Ishikawa (cell line): ENCODE measurements around the gene PFKP.

Source experiments
- CEBPB ChIP-seq: IDR thresholded peaks from 2 replicates; pipeline ENCODE4 v1.6.1; 2012
- CREB1 ChIP-seq: IDR thresholded peaks from 2 replicates; pipeline ENCODE4 v1.6.1; 2012; ENCODE audit warnings: low read depth
- EGR1 ChIP-seq: IDR thresholded peaks from 2 replicates; pipeline ENCODE4 v1.6.1; 2012
- EP300 ChIP-seq: IDR thresholded peaks from 2 replicates; pipeline ENCODE4 v1.6.1; 2012; ENCODE audit warnings: borderline replicate concordance
- FOXM1 ChIP-seq: IDR thresholded peaks from 2 replicates; pipeline ENCODE4 v1.6.1; 2012; ENCODE audit warnings: low read depth, borderline replicate concordance
- NFIC ChIP-seq: IDR thresholded peaks from 2 replicates; pipeline ENCODE4 v1.6.1; 2012
- RAD21 ChIP-seq: IDR thresholded peaks from 2 replicates; pipeline ENCODE4 v1.6.1; 2012; ENCODE audit warnings: low read depth
- TAF1 ChIP-seq: IDR thresholded peaks from 2 replicates; pipeline ENCODE4 v1.6.1; 2012; ENCODE audit warnings: low read depth, mild to moderate bottlenecking
- TCF12 ChIP-seq: IDR thresholded peaks from 2 replicates; pipeline ENCODE4 v1.6.1; 2012; ENCODE audit warnings: low read depth
- TEAD4 ChIP-seq: IDR thresholded peaks from 2 replicates; pipeline ENCODE4 v1.6.1; 2012
- YY1 ChIP-seq: IDR thresholded peaks from 2 replicates; pipeline ENCODE4 v1.6.1; 2012; ENCODE audit warnings: low read depth
- ZBTB7A ChIP-seq: IDR thresholded peaks from 2 replicates; pipeline ENCODE4 v1.6.1; 2012; ENCODE audit warnings: low read depth
- TF ChIP-seq, protein P1 (sequence below): IDR thresholded peaks from 2 replicates; pipeline ENCODE4 v1.6.1; 2012
- TF ChIP-seq, protein P2 (sequence below): IDR thresholded peaks from 2 replicates; pipeline ENCODE4 v1.6.1; 2012; ENCODE audit warnings: low read depth, mild to moderate bottlenecking
- TF ChIP-seq, protein P3 (sequence below): IDR thresholded peaks from 2 replicates; pipeline ENCODE4 v1.6.1; 2012

PFKP gene

DNA sequence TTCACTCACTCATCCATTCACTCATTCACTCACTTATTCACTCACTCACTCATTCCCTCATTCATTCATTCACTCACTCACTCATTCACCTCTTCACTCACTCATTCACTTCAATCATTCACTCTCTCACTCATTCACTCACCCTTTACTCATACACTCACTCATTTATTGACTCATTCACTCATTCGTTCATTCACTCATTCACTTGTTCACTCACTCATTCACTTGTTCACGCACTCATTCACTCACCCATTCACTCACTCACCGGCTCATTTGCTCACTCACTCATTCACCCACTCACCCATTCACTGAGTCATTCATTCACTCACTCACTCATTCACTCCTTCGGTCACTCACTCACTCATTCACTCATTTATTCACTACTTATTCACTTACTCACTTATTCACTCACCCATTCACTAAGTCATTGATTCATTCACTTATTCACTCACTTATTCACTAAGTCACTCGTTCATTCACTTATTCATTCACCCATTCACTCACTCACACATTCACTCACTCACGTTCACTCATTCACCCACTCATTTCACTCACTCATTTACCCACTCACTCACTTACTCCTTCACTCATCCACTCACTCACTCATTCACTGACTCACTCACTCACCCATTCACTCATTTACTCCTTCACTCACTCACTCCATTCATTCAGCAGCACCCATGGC is 4.7 kb upstream of the PFKP start:
- TF ChIP-seq CREB1 (no peak), TCF12 (no peak), RAD21 (no peak), YY1 (no peak), EGR1 (no peak)
- TF ChIP-seq, protein P1, sequence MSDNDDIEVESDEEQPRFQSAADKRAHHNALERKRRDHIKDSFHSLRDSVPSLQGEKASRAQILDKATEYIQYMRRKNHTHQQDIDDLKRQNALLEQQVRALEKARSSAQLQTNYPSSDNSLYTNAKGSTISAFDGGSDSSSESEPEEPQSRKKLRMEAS = no peak

DNA sequence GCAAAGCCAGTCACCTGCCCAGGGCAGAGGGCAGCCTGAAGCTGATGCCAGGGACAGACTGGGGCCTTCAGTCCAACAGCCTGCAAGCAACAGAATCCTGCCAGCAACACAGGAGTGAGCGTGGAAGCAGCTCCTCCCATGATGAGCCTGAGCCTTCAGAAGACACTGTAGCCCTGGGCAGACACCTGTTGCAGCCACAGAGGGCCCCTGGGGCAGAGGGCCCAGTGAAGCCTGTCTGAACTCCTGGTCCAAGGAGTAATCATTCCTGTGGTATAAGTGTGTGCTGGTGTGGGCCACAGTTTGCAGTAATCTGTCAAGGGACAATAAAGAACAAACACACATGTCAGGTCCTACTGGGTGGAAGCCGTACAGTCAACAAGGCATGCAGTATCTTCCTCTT is 2.9 kb upstream of the PFKP start:
- TF ChIP-seq TCF12 = no peak
- TF ChIP-seq TEAD4 = no peak
- no peak for TF ChIP-seq NFIC
- TF ChIP-seq CEBPB = no peak
- no peak for TF ChIP-seq ZBTB7A
- TF ChIP-seq, protein P1 = no peak
- no peak for TF ChIP-seq FOXM1
- no peak for TF ChIP-seq CREB1
- TF ChIP-seq EGR1 = no peak
- TF ChIP-seq EP300 = no peak
- TF ChIP-seq, protein P2, sequence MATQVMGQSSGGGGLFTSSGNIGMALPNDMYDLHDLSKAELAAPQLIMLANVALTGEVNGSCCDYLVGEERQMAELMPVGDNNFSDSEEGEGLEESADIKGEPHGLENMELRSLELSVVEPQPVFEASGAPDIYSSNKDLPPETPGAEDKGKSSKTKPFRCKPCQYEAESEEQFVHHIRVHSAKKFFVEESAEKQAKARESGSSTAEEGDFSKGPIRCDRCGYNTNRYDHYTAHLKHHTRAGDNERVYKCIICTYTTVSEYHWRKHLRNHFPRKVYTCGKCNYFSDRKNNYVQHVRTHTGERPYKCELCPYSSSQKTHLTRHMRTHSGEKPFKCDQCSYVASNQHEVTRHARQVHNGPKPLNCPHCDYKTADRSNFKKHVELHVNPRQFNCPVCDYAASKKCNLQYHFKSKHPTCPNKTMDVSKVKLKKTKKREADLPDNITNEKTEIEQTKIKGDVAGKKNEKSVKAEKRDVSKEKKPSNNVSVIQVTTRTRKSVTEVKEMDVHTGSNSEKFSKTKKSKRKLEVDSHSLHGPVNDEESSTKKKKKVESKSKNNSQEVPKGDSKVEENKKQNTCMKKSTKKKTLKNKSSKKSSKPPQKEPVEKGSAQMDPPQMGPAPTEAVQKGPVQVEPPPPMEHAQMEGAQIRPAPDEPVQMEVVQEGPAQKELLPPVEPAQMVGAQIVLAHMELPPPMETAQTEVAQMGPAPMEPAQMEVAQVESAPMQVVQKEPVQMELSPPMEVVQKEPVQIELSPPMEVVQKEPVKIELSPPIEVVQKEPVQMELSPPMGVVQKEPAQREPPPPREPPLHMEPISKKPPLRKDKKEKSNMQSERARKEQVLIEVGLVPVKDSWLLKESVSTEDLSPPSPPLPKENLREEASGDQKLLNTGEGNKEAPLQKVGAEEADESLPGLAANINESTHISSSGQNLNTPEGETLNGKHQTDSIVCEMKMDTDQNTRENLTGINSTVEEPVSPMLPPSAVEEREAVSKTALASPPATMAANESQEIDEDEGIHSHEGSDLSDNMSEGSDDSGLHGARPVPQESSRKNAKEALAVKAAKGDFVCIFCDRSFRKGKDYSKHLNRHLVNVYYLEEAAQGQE = no peak
- TF ChIP-seq, protein P3, sequence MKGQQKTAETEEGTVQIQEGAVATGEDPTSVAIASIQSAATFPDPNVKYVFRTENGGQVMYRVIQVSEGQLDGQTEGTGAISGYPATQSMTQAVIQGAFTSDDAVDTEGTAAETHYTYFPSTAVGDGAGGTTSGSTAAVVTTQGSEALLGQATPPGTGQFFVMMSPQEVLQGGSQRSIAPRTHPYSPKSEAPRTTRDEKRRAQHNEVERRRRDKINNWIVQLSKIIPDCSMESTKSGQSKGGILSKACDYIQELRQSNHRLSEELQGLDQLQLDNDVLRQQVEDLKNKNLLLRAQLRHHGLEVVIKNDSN = no peak
- TF ChIP-seq RAD21 = no peak
- TF ChIP-seq YY1 = no peak
- TF ChIP-seq TAF1 = no peak

DNA sequence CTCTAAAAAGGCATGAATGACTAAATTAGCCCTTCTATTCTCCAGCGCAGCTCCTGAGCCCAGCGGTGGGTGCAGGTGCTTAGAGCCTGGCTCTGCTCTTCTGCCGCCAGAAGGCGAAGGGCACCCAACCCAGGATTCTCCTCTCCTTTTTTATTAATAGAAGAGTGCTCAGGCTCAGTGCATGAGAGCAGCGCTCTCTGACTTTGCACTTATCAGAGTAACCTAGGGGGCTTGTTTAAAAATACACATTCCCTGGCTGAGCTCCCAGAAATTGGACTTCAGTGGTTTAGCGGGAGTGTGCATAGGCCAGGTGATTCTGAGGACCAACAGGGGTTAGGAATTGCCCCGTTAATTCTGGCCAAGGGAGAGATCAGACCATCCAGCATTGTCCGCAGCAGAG is 1.7 kb upstream of the PFKP start:
- TF ChIP-seq TEAD4 (no peak), EGR1 (no peak), ZBTB7A (no peak), YY1 (no peak), FOXM1 (no peak)
- TF ChIP-seq, protein P2 = no peak

DNA sequence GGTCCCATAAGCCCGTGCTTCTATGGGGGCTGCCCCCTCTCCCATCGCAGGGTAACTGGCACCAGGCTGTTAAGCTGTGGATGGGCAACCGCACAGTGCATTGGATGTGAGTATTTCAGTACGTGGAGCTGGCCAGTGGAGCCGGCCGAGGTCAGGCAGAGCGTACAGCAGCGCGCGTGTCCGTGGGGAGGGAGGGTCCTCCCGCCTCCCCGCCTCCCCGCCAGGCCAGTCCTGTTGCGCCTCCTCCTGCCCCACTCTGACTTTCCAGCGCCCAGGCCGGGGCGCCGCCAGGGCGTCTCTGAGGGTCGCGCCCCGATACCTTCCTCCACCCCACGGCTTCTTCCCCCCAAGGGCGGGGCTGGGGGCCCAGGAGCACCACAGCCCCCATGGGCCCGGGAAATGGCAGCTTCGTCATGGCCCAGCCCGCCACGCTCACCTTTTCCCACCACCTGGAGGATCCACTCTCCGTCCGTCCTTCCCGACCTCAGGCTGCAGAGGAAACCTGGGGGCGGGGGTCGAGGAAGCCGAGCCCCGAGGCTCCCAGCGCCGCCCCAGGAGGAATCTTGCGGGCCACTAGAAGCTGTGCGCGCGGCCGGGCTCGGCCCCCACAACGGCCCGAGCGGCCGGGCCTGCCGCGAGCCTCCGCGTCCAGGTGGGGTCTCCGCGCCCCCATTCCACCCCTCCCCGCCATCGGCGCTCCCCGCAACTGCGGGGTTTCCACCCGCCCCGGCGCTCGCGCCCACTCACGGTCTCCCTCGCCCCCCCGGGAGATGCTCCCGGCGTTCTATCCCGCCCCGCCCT is 831 bp upstream of the PFKP start:
- TF ChIP-seq, protein P2 = no peak
- TF ChIP-seq RAD21 (no peak), EGR1 (no peak), ZBTB7A (peak; percentile 83)

DNA sequence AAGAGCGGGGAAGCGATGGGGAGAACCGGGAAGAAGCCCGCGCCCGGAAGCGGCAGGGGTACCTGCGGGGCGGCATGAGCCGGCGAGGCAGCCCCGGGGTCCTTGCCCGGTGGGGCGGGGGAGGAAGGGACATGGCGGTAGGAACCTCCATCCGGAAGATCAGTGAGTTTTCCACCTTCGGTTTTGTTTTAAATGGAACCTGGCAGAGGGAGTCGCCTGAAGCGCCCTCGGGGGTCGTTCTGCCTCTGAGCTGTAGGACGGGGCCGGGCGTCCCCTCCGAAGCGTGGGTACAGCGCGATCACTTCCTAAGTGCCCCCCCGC is 471 bp downstream of the PFKP start:
- TF ChIP-seq CEBPB (no peak), ZBTB7A (peak; percentile 40; the same call in 1 of the 2 replicates), EP300 (no peak)
